GM12892 (cell line): ENCODE data around the gene SELENOT.

ENCODE experiments used
- POLR2A ChIP-seq: IDR thresholded peaks from 2 replicates; pipeline ENCODE4 v1.6.1; 2011; ENCODE audit warnings: low read depth, low read length, control low read depth
- POLR2AphosphoS5 ChIP-seq: IDR thresholded peaks from 2 replicates; pipeline ENCODE4 v1.6.1; 2011; ENCODE audit warnings: low read depth, low read length, control low read depth
- TAF1 ChIP-seq: IDR thresholded peaks from 2 replicates; pipeline ENCODE4 v1.6.1; 2011; ENCODE audit warnings: low read depth, mild to moderate bottlenecking, control low read depth, low read length, borderline replicate concordance

GRCh38 chr3:150613034-150613433, 9.9 kb downstream of the SELENOT start:
- no peak for TF ChIP-seq TAF1
- TF ChIP-seq POLR2A: no peak
- no peak for TF ChIP-seq POLR2AphosphoS5
